ENCODE measurements around the gene RPE.

The RPE gene

GRCh38 chr2:209977386-209978239 is 24.8 kb upstream of the RPE start:
- Histone ChIP-seq H3K4me3 (replicated peaks; ENCODE audit: insufficient read depth, low read length) (no peak overlapping the region), H3K27me3 (ENCODE audit: insufficient read depth, poor library complexity, severe bottlenecking) (no peaks in the 10 kb centered on the region), H3K27ac (replicated peaks) (no peak overlapping the region)
- DNase-seq (ENCODE audit: low read depth in 1 of 2, low spot score in 1 of 2), result no peak
- TF ChIP-seq GABPA (IDR thresholded peaks at IDR 0.05; ENCODE audit: low read depth) (no peak), POLR2AphosphoS5 (IDR thresholded peaks at IDR 0.05; ENCODE audit: low read depth) (no peak), CTCF (IDR thresholded peaks at IDR 0.05; ENCODE audit: insufficient read depth, low read length) (peak; percentile 23)

- Histone ChIP-seq H3K4me3 (replicated peaks; ENCODE audit: insufficient read depth, low read length) (no peak overlapping the region), H3K27me3 (ENCODE audit: insufficient read depth, poor library complexity, severe bottlenecking) (no peaks in the 10 kb centered on the region), H3K27ac (replicated peaks) (no peak overlapping the region)
- no peak for TF ChIP-seq POLR2AphosphoS5 (IDR thresholded peaks at IDR 0.05; ENCODE audit: low read depth)
- no peak for TF ChIP-seq REST (IDR thresholded peaks at IDR 0.05; ENCODE audit: insufficient replicate concordance, low read depth)
- no peak for TF ChIP-seq GABPA (IDR thresholded peaks at IDR 0.05; ENCODE audit: low read depth)
- TF ChIP-seq CTCF (IDR thresholded peaks at IDR 0.05; ENCODE audit: insufficient read depth, low read length), result no peak
- no peak for TF ChIP-seq SPI1 (IDR thresholded peaks at IDR 0.05; ENCODE audit: borderline replicate concordance, low read depth)
- no peak for DNase-seq (ENCODE audit: low read depth in 1 of 2, low spot score in 1 of 2)
Measured at GRCh38 chr2:209984291-209984690, 18.1 kb upstream of the RPE start.

- DNase-seq (ENCODE audit: low read depth in 1 of 2, low spot score in 1 of 2), result peak in 1 of 2 experiments; percentile 85
- Histone ChIP-seq H3K27ac (replicated peaks) (peak overlapping the region; percentile 86), H3K4me3 (replicated peaks; ENCODE audit: insufficient read depth, low read length) (no peak overlapping the region), H3K27me3 (ENCODE audit: insufficient read depth, poor library complexity, severe bottlenecking) (no peaks in the 10 kb centered on the region)
- TF ChIP-seq SPI1 (IDR thresholded peaks at IDR 0.05; ENCODE audit: borderline replicate concordance, low read depth), result peak; percentile 98
- no peak for TF ChIP-seq REST (IDR thresholded peaks at IDR 0.05; ENCODE audit: insufficient replicate concordance, low read depth)
- no peak for TF ChIP-seq CTCF (IDR thresholded peaks at IDR 0.05; ENCODE audit: insufficient read depth, low read length)
- TF ChIP-seq POLR2AphosphoS5 (IDR thresholded peaks at IDR 0.05; ENCODE audit: low read depth), result peak; percentile 52; the same call in 1 of the 2 replicates
- no peak for TF ChIP-seq GABPA (IDR thresholded peaks at IDR 0.05; ENCODE audit: low read depth)
Measured at GRCh38 chr2:209985874-209986273, 16.6 kb upstream of the RPE start.

Measured in HL-60 (cell line).